Progenitor cell of endocrine pancreas (in vitro differentiated cells): Measurements from ENCODE around the gene MAP1LC3A. TPM values are rescaled to one million over a fixed set of nuclear protein-coding genes. Genes with fewer than 3 reads are reported as not detected.

Source experiments
- DNase-seq: peaks from one replicate; pipeline ENCODE4 v3.0.0; 2021; ENCODE audit warnings: low spot score; ENCODE audit not compliant: unreplicated experiment
- H3K27ac Mint-ChIP-seq: 2 replicates; pipeline ENCODE4 v1.8.0; 2021; ENCODE audit warnings: mild to moderate bottlenecking, moderate library complexity, mixed read lengths
- H3K27me3 Mint-ChIP-seq: 2 replicates; pipeline ENCODE4 v1.8.0; 2021; ENCODE audit warnings: mixed read lengths
- H3K36me3 Mint-ChIP-seq: 2 replicates; pipeline ENCODE4 v1.8.0; 2022; ENCODE audit warnings: mixed read lengths; ENCODE audit not compliant: insufficient read depth
- H3K4me1 Mint-ChIP-seq: 2 replicates; pipeline ENCODE4 v1.8.0; 2021; ENCODE audit warnings: low read depth, mixed read lengths
- H3K4me3 Mint-ChIP-seq: 2 replicates; pipeline ENCODE4 v1.8.0; 2021; ENCODE audit warnings: low read depth, mild to moderate bottlenecking, moderate library complexity, mixed read lengths
- H3K9me3 Mint-ChIP-seq: 2 replicates; pipeline ENCODE4 v1.8.0; 2021; ENCODE audit warnings: low read depth, mixed read lengths
- total RNA-seq: library from RNA; stranded (reverse); gene quantifications from 2 replicates; pipeline ENCODE4 v1.2.1, GENCODE V29; 2021
- TF ChIP-seq, protein P1 (sequence below): fragments of 200-600 bp; sonication (generic); IDR thresholded peaks from one replicate; pipeline ENCODE4 v1.5.0; 2021; ENCODE audit warnings: antibody characterized with exemption, mild to moderate bottlenecking; ENCODE audit not compliant: unreplicated experiment

MAP1LC3A gene
- total RNA-seq, 1 donor from 2014 or later, result 52.8 TPM

DNA sequence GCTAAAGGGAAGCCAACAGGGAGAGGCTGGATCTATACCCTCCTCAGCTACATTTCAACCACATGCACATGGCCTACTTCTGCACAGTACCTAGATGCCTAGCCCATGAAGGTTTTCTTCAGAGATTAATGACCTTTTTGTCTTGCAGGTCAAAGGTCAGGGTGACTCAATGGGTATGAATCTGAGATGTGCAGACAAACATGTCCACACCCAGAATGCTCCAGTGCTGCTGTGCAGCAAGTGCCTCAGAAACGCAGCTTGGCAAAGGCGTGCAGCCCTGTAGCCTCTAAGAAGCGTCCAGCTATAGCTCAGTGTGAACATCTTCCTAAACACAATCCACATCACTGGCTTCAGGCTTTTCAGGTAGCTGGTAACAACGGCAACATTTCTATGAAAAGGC, 24.4 kb downstream of the MAP1LC3A start:
- Mint-ChIP-seq H3K4me1 (peaks cover 9% of the 10 kb centered on the region), H3K27ac (peak overlapping the region; percentile 45), H3K4me3 (no peak overlapping the region), H3K27me3 (no peaks in the 10 kb centered on the region), H3K9me3 (no peaks in the 10 kb centered on the region), H3K36me3 (peaks cover 9% of the 10 kb centered on the region)
- DNase-seq, result no peak
- TF ChIP-seq, protein P1, sequence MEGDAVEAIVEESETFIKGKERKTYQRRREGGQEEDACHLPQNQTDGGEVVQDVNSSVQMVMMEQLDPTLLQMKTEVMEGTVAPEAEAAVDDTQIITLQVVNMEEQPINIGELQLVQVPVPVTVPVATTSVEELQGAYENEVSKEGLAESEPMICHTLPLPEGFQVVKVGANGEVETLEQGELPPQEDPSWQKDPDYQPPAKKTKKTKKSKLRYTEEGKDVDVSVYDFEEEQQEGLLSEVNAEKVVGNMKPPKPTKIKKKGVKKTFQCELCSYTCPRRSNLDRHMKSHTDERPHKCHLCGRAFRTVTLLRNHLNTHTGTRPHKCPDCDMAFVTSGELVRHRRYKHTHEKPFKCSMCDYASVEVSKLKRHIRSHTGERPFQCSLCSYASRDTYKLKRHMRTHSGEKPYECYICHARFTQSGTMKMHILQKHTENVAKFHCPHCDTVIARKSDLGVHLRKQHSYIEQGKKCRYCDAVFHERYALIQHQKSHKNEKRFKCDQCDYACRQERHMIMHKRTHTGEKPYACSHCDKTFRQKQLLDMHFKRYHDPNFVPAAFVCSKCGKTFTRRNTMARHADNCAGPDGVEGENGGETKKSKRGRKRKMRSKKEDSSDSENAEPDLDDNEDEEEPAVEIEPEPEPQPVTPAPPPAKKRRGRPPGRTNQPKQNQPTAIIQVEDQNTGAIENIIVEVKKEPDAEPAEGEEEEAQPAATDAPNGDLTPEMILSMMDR, result no peak

DNA sequence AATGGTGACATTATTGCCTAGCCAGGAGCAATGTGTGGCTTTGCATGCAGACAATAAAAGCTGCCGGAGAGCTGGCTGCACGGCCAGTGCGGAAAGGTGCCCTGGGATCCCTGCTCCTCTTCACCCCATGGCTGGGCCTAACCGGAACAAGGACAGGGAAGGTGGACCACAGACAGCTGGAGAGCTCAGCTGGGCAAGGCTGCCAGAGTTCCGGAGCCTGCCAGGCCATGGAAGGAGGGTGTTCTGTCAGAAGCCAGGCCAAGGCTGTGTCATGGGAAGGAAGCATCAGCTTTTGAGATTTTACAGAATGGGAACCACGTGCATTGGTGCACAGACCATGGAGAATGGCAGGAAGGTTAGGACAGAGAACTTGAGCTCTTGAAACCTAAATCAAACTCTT, 25.0 kb downstream of the MAP1LC3A start:
- Mint-ChIP-seq H3K4me1 (peaks cover 8% of the 10 kb centered on the region), H3K36me3 (peaks cover 9% of the 10 kb centered on the region), H3K4me3 (no peak overlapping the region), H3K9me3 (no peaks in the 10 kb centered on the region), H3K27ac (peak overlapping the region; percentile 45), H3K27me3 (no peaks in the 10 kb centered on the region)
- no peak for DNase-seq
- TF ChIP-seq, protein P1, result no peak

DNA sequence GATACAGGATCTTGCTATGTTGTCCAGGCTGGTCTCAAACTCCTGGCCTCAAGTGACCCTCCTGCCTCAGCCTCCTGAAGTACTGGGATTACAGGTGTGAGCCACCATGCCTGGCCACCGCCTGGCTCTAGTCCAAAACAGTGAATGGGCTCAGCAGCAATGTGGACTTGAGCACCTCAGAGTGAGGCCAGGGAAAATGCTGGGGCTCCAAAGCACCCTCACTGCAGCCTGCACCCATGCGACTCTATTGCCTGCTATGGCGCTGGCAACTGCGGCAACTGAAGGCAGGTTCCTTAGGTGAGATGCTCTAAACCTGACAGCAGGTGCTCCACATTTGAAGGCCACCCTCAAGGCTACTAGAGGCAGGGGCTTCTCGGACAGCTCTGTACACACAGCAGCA, 26.5 kb downstream of the MAP1LC3A start:
- H3K9me3 Mint-ChIP-seq, result no peaks in the 10 kb centered on the region
- H3K36me3 Mint-ChIP-seq, result peaks cover 9% of the 10 kb centered on the region
- no peak overlapping the region for H3K4me3 Mint-ChIP-seq
- TF ChIP-seq, protein P1, result no peak
- H3K27ac Mint-ChIP-seq, result no peak overlapping the region
- no peaks in the 10 kb centered on the region for H3K27me3 Mint-ChIP-seq
- no peak for DNase-seq
- no peaks in the 10 kb centered on the region for H3K4me1 Mint-ChIP-seq

DNA sequence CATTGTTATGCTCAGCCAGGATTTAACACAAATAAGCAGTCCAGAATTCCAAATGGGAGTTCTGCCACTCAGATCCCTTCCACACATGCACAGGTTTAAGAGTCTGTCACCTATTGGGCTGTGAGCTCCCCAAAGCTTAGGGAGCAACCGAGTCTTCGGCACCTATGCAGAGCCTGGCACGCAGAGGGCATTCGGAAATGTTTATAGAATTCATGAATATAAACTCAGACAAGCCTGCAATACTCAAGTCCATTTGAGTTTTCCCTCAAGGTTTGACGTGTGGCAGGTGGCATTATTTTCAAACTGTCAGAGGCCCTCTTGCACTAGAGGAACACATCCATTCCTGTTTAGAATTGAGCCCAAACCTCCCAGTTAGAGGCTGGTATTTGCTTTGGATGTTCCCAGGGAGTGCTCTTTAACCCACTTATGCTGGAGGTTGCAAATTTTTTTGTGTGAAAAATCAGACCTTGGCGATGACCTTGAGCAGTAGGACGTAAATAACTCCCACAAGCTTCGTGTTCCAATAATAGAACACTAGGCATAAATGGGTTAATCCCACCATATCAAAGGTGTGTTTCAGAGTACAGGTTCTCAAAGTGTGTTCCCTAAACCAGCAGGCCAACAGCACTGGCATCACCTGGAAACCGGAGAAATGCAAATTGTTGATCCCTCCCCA, 28.1 kb downstream of the MAP1LC3A start:
- no peaks in the 10 kb centered on the region for H3K27me3 Mint-ChIP-seq
- H3K4me1 Mint-ChIP-seq, result no peaks in the 10 kb centered on the region
- H3K9me3 Mint-ChIP-seq, result no peaks in the 10 kb centered on the region
- H3K4me3 Mint-ChIP-seq, result no peak overlapping the region
- no peak for DNase-seq
- no peak overlapping the region for H3K27ac Mint-ChIP-seq
- TF ChIP-seq, protein P1, result no peak
- peaks cover 4% of the 10 kb centered on the region for H3K36me3 Mint-ChIP-seq

DNA sequence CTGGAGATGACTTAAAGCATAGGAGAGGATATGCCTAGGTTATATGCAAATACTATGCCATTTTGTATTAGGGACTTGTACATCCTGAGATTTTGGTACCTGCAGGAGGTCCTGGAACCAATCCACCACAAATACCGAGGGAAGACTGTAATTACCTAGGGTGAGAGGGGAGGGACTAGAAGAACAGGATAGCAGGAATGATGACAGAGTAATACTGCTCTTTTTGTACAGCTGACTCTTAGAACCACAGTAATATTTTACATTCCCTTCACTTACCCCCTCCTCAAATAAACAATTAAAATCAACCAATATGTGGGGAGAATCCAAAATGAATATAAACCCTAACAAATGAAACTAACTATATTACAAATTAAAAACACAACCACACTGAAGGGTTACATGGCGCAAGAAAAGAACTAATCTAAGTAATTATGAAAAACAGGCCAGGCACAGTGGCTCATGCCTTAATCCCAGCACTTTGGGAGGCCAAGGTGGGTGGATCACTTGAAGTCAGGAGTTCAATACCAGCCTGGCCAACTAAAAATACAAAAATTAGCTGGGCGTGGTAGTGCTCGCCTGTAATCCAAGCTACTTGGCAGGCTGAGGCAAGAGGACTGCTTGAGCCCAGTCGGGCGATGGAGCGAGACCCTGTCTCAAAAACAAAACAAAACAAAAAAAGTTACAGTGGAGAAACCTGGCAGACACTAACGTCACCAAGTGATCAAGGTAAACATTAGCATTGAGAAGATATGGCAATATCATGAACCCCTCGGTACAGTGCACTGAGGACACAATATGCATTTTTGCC, 37.1 kb downstream of the MAP1LC3A start:
- Mint-ChIP-seq H3K27me3 (no peaks in the 10 kb centered on the region), H3K36me3 (peaks cover 3% of the 10 kb centered on the region), H3K4me3 (no peak overlapping the region), H3K27ac (no peak overlapping the region), H3K9me3 (no peaks in the 10 kb centered on the region), H3K4me1 (no peaks in the 10 kb centered on the region)
- no peak for DNase-seq
- TF ChIP-seq, protein P1, result no peak
